GM18502 (cell line): ENCODE data around the gene CCDC188.

Source experiments
- ATAC-seq: cut with Tn5 transposase; IDR thresholded peaks from one replicate; pipeline ENCODE4 v1.9.1; 2021; ENCODE audit warnings: mild to moderate bottlenecking; ENCODE audit not compliant: unreplicated experiment, poor library complexity

CCDC188 gene

DNA sequence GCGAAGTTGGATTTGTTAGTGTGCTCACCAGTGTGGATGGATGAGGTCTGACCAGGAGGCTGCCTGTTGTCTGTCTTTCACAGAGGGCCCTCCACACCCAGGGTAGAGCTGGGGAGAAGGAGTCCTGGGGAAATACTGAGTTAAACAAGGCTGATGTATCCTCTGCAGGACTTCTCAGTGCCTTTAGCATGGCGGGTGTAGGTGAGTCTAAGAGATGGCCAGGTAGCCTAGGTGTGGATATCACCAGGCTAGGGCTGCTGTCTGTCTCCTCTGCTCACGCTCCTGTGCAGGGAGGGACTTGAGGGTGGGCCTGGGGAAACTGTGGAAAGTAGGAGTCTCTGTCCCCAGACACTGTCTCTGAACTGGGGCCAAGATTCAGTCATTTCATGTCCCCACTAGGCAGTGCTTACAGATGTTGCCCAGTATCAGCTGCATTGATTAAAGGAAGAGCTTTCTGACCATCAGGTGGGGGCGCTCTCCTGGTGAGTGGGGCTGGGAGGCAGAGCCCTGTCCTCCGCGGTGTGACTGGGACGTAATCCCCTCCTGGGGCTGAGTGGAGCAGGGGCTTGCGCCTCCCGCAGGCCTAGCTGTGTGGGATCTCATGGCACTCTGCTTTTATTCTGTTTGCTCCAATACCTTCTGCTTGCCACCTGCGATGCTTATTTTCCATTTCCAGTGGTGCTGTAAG, 35.5 kb upstream of the CCDC188 start:
- no peak for ATAC-seq

DNA sequence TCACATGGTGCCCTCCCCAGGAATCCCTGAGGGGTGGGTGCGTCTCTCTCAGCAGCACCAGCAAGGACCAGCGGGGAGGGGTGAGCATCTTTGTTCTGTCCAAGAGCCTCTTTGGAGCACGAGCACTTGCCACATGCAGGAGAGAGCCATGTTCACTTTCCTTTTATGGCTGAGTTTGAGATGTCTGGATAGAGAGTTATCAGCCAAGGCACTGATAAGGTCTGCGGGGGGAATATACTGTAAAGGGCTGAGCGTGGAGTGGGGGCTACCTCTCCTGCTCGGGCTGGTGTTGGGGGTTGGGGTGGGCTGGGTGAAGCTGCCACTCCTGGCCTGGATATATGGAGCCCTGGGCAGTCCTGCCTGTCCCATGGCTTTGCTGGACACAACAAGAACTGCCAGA, 34.9 kb upstream of the CCDC188 start:
- ATAC-seq, result no peak

DNA sequence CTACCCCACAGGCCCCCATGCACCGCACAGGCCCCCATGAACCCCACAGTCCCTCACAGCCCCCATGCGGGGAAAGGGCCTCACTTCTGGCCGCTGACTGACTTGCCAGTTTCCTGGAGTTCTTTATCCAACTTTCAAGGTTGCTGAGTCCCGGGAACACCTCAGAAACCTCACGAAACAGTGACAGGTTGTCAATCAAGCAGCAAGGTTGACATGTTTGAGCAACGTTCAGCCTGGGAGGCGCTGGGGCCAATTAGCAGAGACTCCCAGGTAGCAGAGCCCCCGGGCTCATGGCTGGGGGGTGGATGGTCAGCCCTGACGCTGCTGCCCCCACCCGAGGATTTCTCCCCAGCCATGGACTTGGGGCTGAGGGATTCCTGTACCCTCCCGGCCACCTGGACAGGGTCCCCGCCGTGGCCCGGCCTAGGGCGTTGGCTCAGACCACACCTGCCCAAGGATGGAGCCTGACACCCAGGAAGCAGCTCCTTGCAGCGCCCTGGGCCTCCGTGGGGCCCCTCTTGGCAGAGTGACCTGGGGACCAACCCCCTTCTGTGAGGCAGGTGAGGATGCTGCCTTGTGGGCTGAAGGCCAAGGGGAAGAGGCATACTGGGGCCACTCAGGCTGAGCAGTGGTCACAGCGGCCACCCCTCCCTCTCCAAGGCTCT, 33.8 kb upstream of the CCDC188 start:
- no peak for ATAC-seq

DNA sequence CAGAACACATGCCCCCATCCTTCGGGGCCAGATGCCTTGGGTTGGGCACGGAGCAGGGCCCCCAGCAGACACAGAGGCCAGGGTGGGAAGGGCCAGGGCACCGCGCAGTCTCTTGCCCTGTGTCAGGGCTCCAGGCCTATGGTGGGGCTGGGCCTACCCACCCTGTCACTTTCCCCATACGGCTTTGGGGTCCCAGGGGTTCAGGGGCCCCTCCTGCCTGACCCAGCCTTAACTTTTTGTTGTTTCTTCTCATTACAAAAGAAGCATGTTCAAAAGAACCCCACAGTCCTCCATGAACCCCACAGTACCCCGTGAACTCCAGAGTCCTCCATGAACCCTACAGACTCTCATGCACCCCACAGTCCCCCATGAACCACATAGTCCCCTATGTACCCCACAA, 33.0 kb upstream of the CCDC188 start:
- no peak for ATAC-seq

DNA sequence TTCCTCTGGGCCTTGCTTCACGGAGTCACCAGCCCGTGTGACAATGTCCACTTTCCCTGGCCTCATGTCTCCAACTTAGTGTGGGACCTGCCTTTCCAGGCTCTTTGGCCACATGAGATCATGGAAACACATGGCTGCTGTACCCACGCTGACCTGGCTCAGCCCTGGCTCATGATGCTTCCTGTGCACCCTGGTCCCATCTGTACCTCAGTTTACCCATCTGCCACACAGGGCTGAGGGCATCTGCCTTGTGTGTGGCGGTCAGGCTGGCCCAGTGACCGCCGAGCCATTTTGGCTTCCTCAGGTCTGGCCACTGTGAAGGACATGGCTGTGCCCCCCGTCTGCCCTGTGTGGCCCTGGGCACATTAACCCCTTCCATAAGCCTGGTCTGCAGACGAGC, 32.2 kb upstream of the CCDC188 start:
- no peak for ATAC-seq

DNA sequence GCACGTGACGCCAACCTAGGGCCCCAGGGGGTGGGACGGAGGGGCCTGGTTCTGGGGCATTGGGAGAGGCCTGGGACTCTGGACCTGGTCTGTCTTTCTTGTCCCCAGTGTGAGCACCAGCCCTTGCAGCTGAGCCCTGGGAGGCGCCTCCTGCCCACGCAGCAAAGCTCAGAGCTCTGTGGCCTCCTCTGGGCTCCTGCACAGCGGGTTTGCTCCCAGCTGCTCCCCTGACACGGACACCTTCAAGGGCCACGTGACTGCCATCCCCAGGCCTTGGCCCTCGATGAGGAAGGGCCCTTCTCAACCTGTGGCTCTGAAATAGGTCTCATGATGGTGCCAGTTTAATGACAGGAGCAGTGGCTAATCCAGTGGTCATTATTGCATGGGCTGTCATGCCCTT, 31.5 kb upstream of the CCDC188 start:
- no peak for ATAC-seq

DNA sequence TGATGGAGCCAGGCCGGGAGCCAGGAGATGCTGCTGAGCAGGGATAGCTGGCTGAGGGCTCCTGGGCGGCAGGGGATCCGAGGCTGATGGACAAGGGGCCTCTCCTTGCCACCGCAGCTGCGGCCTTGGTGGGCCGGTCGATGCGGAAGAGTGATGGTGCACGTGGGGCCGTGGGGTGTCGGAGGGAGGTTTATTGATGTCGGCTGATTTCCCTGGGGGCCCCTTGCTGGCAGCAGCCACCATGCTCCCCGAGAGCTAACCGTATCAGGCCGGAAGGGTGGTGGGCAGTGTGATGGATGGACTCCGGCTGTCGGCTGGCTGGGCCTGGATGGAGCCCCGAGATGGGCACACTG, 31.0 kb upstream of the CCDC188 start:
- no peak for ATAC-seq

DNA sequence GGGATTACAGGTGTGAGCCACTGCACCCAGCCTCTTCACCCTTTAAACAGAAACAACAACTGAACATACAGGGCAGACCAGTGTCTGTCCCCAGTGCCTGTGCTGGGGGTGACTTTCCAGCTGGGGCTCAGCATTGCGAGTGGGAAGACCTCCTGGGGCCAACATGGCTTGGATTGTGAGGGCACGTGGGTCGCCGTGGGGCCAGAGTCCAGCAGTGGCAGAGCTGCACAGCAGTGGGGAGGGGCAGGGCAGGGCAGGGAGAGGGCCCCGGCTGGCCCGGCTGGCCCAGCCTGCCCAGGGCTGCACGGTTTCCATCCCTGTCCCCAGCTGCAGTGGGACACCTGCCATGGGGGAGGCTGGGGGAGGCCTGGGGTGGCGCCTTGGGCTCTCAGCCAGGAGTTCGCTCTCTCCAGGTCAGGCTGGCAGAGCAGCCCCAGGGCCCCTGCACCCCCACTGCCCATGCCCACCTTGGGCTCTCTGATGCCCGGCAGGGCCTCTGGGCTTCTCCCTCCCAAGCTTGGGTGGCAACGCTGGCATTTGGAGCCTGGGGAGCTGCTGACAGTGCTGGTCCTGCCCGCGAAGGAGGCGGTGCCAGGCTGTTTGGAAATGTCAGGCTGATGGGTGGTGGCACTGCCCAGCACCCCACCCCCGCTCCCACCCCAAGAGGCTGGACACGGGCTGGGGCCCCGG, 30.5 kb upstream of the CCDC188 start:
- ATAC-seq, result no peak

DNA sequence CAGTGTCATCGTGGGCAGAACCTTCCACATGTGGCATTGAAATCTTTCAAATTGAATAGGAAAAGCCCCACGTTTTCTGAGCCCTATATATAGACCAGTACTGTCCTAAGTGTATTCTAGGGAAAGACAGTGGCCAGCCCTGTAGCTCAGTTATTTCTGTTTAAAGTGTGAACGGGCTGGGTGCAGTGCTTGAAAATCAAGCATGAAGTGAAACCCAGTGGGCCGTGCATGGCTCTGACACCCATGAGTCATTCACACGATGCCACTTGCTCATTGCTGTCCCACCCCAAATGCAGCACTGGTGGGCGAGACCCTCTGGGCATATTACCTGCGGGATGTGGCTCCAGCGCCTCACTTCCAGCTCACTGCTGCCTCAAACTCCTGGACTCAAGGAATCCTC, 29.8 kb upstream of the CCDC188 start:
- no peak for ATAC-seq

DNA sequence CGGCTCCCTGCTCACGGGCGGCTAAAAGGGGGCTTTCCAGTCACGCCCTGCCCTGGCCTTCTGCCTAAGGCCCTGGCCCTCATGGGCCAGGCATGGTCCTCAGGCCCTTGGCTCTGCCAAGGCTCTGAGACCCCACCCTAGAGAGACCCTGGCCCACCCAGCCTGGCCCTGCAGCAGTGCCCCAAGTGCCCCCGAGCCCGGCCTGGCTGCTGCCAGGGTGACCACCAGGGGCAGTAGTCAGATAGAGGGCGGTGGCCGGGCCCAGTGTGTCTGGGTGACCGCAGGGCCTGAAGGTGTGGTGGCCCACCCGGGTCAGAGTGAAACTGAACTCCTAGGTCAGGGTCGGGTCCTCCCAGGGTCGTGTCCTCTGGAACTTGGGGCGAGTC, 29.4 kb upstream of the CCDC188 start:
- ATAC-seq, result no peak

DNA sequence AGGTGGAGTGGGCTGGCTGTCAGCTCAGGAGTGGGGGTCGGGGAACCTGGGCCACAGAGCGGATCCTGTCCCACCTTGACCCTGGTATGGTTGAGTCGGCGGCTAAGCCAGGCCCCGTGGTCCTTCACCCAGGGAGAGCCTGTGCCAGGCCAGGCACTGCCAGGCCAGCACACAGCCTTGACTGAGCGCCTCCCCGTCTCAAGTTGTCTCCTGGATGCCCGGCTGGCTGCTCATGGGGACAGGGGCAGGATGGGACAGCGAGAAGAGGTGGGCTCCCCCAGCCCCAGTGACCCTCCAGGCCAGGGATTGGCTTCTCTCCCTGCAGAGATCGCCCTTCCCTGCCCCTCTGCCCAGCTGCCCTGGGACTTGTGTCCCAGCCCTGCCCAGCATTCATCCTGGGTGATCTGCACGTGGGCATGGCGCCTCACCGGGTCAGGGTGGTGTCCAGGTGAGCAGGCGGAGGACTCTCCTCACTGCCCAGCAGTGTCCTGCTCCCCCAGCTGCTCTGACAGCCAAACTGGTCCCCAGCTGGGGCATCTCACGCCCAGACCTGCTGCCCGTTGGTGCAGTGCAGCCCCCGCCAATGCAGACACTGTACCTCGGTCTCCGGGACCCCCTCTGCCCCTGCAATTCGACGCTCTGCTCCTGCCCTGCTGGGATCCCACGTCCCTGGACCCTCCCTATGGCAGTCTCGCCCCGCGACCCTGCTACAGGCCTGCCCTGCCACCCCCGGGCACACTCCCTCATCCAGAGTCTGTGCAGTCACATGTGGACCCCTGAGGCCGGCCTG, 28.8 kb upstream of the CCDC188 start:
- no peak for ATAC-seq

DNA sequence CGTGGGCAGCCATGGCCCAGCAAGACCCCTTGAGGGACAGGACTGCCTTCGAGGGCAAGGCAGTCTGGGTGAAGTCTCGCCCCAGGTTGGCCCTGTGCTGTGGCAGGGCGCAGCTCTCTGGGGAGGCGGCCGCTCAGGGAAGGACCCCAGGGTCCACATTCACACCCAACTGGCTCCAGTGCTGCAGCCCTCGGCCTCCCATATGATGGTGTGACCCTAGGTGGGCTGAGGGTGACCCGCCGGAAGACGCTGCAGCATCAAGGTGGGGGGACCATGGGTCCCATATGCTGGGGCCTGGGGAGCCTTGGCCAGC, 28.0 kb upstream of the CCDC188 start:
- ATAC-seq, result no peak

DNA sequence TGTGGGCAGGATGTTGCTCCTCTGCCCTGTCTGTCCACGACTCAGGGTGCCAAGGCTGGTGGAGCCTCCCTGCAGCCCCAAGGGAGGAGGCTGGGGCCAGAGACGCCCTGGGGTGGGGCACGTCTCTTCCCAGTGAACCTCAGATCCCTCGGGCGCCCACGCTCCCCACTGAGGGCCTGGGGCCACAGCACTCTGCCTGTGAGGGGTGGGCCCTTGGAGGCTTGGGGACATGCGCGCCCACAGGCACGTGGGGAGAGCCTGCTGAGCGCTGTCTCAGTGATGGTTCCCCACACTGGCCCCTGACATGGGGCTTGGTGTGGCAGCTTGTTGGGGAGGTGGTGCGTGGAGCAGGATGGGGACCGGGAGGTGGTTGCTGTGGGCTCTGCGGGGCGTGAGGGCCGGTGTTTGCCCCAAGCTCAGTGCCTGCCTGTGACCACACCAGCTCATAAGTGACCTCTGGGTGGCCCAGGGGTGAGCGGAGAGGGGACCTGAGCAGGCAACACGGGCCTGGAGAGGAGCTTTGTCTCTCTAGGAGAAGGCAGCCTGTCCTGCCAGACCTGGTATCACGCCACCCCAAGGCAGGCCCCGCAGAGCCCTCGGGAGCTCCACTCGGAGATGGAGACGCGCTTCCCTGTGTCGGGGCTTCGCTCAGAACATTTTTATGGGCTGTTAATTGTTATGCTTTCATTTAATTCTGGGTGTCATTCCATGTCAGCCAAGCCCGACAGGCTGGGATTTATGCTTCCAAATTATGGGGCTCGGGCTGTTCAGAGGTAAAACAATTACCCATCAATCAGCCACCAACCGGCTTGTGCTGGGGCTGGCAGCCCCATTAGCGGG, 27.4 kb upstream of the CCDC188 start:
- no peak for ATAC-seq

DNA sequence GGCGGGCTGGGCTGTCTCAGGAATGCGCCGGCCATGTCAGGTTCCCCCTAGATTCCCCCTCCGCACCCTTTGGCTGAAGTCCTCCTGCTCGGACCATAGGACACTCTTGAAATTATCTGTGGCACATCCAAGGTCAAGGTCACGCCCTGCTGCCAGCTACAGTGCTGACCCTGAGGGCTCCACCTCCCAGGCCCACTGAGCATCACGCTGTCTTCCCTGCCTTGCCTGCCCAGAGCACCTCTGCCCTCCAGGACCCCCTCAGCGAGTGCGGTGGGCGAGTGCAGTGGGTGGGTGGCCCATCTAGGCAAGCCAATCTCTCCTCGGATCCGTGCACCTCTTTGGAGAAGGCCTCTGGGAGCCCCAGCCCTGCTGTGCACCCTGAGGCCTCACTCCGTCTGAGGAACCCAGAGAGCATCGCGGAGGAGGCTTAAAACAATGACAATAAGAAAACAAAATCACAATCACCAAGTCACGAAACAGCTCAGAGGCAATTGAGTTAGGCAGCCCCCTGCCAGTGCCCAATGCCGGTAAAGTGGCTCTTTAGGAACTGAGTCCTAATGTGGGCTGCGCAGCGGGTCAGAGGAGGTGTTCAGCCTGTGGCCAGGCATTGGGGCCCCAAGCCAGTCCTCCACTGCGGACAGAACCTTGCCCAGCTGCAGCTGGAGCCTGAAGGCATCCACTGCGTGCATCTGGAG, 26.5 kb upstream of the CCDC188 start:
- no peak for ATAC-seq

DNA sequence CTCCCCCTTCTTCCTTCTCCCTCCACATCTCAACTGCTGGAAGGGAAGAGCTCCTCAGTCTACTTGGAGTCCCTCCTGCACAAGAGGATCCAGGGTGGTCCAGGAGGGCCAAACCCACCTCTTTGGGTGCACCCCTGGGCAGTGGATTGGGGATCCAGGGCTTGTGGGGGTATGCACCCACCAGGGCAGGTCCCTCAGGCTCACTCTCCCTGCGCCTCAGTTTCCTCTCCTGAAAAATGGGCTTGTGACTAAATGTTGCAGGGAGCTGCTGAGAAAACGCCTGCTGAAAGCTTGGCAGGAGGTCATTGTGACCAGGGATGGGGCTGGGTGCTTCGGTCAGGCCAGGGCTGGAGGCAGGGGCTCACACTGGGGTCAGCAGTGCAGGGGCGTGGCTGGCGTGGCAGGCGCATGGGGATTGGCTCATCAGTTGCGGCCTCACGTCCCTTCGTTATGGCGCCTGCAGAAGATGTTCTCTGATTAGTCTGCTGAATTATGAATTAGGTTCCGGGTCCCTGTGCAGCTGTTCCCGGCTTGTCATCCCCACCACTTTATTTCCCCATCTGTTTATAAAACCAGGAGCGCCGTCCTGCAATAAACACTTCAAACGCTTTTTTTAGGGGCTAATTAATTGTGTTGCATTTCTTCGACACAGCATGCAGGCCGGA, 25.7 kb upstream of the CCDC188 start:
- no peak for ATAC-seq

DNA sequence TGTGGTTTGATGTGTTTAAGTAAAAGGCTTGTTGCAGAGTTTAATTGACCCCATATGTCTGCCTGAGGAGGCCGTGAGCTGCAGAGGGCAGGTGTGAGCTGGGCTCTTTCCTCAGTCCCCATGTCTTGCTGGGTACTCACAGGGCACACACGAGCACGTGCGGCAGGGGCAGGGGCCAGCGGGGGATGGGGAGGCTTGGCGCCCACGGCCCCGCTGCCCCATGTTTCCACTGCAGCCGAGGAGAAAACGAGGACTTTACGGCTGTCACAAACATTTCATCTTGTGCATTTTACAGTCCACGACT, 24.7 kb upstream of the CCDC188 start:
- ATAC-seq, result no peak

DNA sequence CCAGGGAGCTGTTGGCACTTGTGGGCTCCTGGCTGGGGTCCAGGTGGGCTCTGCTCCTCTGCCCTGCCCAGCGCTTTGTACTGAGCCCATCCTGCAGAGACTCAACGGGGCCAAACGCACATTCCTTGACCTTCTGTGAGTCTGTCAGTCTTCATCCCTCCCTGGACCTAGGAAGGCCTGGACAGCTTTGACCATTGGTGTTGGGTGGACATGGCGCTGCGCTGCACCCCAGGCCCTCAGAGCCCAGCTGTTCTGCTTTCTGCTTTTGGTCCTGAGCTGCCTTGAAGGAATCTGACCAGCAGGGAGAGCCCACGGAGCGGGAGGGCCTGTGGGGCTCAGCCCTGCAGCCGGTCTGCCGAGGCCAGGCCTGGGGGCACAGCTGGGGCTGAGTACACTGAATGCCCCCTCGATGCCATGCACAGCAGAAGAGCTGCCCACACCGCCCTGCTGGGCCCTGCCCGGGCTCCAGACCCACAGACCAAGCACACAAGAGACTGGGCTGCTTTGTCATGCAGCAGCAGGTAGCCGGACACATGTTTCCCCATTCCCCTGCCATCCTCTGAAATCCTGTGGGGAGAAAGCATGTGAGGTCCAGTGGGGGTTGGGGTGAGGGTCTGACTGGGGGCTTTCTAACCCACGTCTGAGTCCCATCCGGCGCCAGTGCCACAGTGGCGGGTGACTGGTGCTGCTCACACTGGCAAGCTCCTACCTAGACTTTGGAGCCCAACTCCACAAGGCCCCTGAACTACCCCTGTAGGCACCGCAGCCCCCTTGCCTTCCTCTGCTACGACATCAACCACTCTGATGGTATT, 24.1 kb upstream of the CCDC188 start:
- ATAC-seq, result no peak

DNA sequence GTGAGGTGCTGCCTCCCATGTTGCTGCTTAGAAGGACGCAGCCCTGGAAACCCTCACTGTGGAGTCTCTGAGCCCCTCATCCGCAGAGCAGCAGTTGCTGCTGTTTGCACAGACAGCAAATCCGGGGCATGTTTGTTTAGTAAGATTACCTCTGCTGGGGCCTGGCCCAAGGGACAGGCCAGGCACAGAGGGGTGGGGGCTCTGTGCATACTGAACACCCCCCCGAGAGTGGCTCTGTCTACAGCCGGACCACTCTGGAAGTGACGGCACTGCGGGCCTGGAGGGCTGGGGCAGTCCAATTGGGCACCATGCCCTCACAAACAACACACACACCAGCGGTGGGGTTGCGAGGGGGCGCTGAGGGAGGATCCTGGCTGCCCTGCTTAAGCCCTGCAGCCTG, 22.9 kb upstream of the CCDC188 start:
- no peak for ATAC-seq

DNA sequence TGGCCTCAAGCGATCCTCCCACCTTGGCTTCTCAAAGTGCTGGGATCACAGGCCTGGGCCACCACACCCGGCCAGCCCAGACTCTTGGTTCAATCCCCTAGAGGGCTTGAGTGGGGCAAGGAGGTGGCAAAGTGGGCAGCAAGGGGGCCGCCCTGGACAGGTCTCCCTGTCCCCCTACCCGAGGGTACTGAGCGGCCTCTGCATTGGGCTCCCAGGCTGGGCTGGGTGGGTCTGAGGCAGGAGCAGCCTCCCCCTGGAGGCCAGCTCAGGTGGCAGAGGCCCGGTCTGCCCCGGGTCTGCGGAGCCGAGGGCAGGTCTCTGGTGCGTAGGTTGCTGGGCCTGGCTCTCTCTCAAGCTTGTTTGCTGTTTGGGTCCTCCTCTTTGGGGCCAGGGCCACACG, 22.4 kb upstream of the CCDC188 start:
- ATAC-seq, result no peak
